Measurements from ENCODE around the gene PGM1.

DNA sequence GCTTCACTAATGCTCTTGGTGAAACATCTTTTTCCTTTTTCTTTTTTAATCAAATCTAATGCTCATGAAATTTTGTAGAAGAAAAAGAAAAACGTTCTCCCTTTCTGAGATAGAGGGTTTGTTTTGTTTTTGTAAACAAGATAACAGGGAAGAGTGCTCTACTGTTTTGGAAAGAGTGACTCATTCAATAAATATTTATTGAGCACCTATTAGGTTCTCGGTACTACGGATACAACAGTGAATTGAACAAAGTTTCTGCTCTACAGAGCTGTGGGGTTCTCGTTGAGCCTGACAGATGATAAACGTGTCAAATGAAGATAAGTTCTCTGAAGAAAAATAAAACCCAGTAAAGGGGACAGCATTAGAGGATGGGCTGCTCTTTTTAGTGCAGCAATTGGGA is 7.0 kb downstream of the PGM1 start:
- TF ChIP-seq, protein P1, sequence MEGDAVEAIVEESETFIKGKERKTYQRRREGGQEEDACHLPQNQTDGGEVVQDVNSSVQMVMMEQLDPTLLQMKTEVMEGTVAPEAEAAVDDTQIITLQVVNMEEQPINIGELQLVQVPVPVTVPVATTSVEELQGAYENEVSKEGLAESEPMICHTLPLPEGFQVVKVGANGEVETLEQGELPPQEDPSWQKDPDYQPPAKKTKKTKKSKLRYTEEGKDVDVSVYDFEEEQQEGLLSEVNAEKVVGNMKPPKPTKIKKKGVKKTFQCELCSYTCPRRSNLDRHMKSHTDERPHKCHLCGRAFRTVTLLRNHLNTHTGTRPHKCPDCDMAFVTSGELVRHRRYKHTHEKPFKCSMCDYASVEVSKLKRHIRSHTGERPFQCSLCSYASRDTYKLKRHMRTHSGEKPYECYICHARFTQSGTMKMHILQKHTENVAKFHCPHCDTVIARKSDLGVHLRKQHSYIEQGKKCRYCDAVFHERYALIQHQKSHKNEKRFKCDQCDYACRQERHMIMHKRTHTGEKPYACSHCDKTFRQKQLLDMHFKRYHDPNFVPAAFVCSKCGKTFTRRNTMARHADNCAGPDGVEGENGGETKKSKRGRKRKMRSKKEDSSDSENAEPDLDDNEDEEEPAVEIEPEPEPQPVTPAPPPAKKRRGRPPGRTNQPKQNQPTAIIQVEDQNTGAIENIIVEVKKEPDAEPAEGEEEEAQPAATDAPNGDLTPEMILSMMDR (IDR thresholded peaks at IDR 0.05), result no peak
- TF ChIP-seq POLR2AphosphoS5 (IDR thresholded peaks at IDR 0.05; ENCODE audit: low read depth, low read length) (no peak), SIN3A (IDR thresholded peaks at IDR 0.05; ENCODE audit: borderline replicate concordance, insufficient read depth, low read depth, low read length) (no peak), TCF7L2 (IDR thresholded peaks at IDR 0.05; ENCODE audit: low read depth, low read length) (no peak)

All from Panc1 (cell line).